ENCODE measurements around the gene TMEM38B.

DNA sequence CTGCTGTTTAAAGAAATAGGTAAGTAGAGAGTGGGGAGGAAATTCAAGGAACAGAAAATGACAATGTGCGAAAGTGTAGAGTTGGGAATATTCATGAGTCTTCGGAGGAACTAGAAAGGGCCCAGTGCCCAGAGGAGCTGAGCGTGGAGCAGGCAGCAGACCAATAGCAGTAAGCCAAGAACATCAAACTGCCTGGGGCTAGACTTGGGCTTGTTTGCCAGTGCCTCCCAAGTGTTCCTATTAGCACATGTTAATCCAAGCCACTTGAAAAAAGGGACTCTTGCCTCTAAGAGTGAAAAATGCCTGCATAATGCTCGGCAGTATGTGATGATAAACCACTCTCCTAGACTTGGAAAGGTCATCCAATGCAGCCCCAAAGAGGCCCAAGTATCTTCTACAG is 33.3 kb upstream of the TMEM38B start:
- no peak for TF ChIP-seq CTCF (IDR thresholded peaks at IDR 0.05)
- TF ChIP-seq POLR2A (IDR thresholded peaks at IDR 0.05): no peak

All from adrenal gland (tissue), 5 donors.